GM12878 (cell line): Measurements from ENCODE around the gene AGRN. TPM values are rescaled to one million over a fixed set of nuclear protein-coding genes. Genes with fewer than 3 reads are reported as not detected.
"Not testable (repeated sequence)": the region's sequence is repeated elsewhere in the genome, so short reads cannot be mapped to it uniquely, and the experiment has no call there.

ENCODE experiments used
- ATAC-seq: fragments of 200-7000 bp; cut with Tn5 transposase; 3 replicates; pipeline ENCODE4 v1.9.1; 2020; ENCODE audit warnings: mild to moderate bottlenecking, moderate library complexity
- BruUV-seq: library from RNA; stranded (reverse); fragments of 400-500 nt; replicated peaks from 2 replicates; lab custom pipeline; 2021; lab: Mats Ljungman, UMichigan
- CTCF ChIA-PET: fragments of 300-600 bp; sonication (Branson Sonifier 250); formaldehyde crosslinking; extraction: SDS; loops from one replicate; lab custom pipeline; 2021; ENCODE audit warnings: inconsistent platforms; lab: Yijun Ruan, JAX
- POLR2A ChIA-PET: fragments of 350-600 bp; formaldehyde crosslinking; extraction: SDS; loops from one replicate; lab custom pipeline; 2021; ENCODE audit warnings: inconsistent platforms; lab: Charles Lee
- RAD21 ChIA-PET: fragments of 300-600 bp; sonication (Branson Sonifier 250); formaldehyde crosslinking; loops from one replicate; lab custom pipeline; 2023; ENCODE audit warnings: antibody characterized with exemption; ENCODE audit not compliant: unreplicated experiment; lab: Charles Lee
- SMC1A ChIA-PET: fragments of 300-600 bp; sonication (Branson Sonifier 250); formaldehyde crosslinking; loops from one replicate; lab custom pipeline; 2023; ENCODE audit not compliant: unreplicated experiment, uncharacterized antibody; lab: Charles Lee
- DNase-seq: peaks from one replicate; pipeline ENCODE4 v3.0.0-alpha.2; 2011; ENCODE audit warnings: low read depth, low spot score
- FAIRE-seq: peaks from 3 replicates; lab custom pipeline; 2011; peaks lifted over from hg19 to GRCh38; lab: Jason Lieb, UNC
- H2AFZ ChIP-seq: 2 replicates; pipeline ENCODE4 v1.6.0; 2011; ENCODE audit warnings: low read depth, low read length, control low read depth; ENCODE audit not compliant: control insufficient read depth
- H3K27ac ChIP-seq: 2 replicates; pipeline ENCODE4 v1.5.1; 2011; ENCODE audit warnings: control low read depth; ENCODE audit not compliant: control insufficient read depth, insufficient read depth
- H3K27me3 ChIP-seq, 2 experiments: replicated peaks in 1 of 2; 2 replicates each; pipeline versions ENCODE4 v1.6.0 to v1.6.1; 2011; ENCODE audit warnings: low read length in 1 of 2; ENCODE audit not compliant: control insufficient read depth in 2 of 2, insufficient read depth in 2 of 2
- H3K36me3 ChIP-seq, 2 experiments: 2 replicates each; pipeline ENCODE4 v1.5.1; 2011; ENCODE audit warnings: low read length in 1 of 2; ENCODE audit not compliant: control insufficient read depth in 2 of 2, insufficient read depth in 2 of 2
- H3K4me1 ChIP-seq: 2 replicates; pipeline ENCODE4 v1.6.1; 2011; ENCODE audit warnings: mild to moderate bottlenecking, low read length, moderate library complexity, mixed read lengths; ENCODE audit not compliant: control insufficient read depth, insufficient read depth
- H3K4me2 ChIP-seq: 2 replicates; pipeline ENCODE4 v1.6.0; 2011; ENCODE audit warnings: control low read depth; ENCODE audit not compliant: control insufficient read depth, insufficient read depth
- H3K4me3 ChIP-seq: fragments of 200-600 bp; sonication (generic); 2 replicates; pipeline ENCODE4 v1.5.1; 2016
- H3K79me2 ChIP-seq: 2 replicates; pipeline ENCODE4 v1.6.0; 2011; ENCODE audit warnings: low read length; ENCODE audit not compliant: control insufficient read depth, insufficient read depth
- H3K9ac ChIP-seq: 2 replicates; pipeline ENCODE4 v1.8.0; 2011; ENCODE audit warnings: low read length, control low read depth, mixed read lengths; ENCODE audit not compliant: control insufficient read depth, insufficient read depth
- H3K9me3 ChIP-seq: replicated peaks from 3 replicates; pipeline ENCODE4 v1.5.1; 2011; ENCODE audit warnings: mild to moderate bottlenecking, low read length; ENCODE audit not compliant: control insufficient read depth, insufficient read depth
- H4K20me1 ChIP-seq: 2 replicates; pipeline ENCODE4 v1.6.0; 2011; ENCODE audit not compliant: control insufficient read depth, insufficient read depth
- BHLHE40 ChIP-seq, 2 experiments: fragments of 450-650 bp in 1 of 2; IDR thresholded peaks; 2 replicates each; pipeline ENCODE4 v1.6.1; 2011 to 2017; ENCODE audit warnings: low read depth in 2 of 2, borderline replicate concordance in 1 of 2, improper control_type of control experiment in 1 of 2, low read length in 1 of 2, mild to moderate bottlenecking in 1 of 2
- E4F1 ChIP-seq: fragments of 450-650 bp; IDR thresholded peaks from 2 replicates; pipeline ENCODE4 v1.6.1; 2018; ENCODE audit warnings: borderline replicate concordance, mild to moderate bottlenecking; ENCODE audit not compliant: partially characterized antibody
- MLLT1 ChIP-seq: fragments of 450-650 bp; IDR thresholded peaks from 2 replicates; pipeline ENCODE4 v1.6.1; 2016; ENCODE audit warnings: mild to moderate bottlenecking
- RAD51 ChIP-seq: fragments of 450-650 bp; IDR thresholded peaks from 2 replicates; pipeline ENCODE4 v1.6.1; 2016; ENCODE audit warnings: moderate library complexity, mild to moderate bottlenecking, inconsistent platforms
- WGBS: methylation state at CpG from one replicate; pipeline ENCODE4 v1.1.6; 2016; ENCODE audit warnings: low lambda C conversion rate; ENCODE audit not compliant: insufficient replicate concordance, insufficient coverage; ENCODE audit errors: missing lambda C conversion rate; 5-methylcytosine and 5-hydroxymethylcytosine counted together
- in situ Hi-C: fragments of 300-500 bp; cut with MboI; formaldehyde crosslinking; loops from 9 replicates; pipeline ENCODE4 v1.14.3; 2018; ENCODE audit warnings: mixed read lengths
- intact Hi-C: fragments of 100-400 bp; cut with micrococcal nuclease; formaldehyde crosslinking; loops from one replicate; pipeline ENCODE4 v1.14.2; 2022; ENCODE audit not compliant: unreplicated experiment
- polyA plus RNA-seq, 11 experiments: library from polyadenylated mRNA; depleted of rRNA in 4 of 11; unstranded in 6 of 11; stranded (reverse) in 5 of 11; fragments of >200 nt; fragmentation: Nextera tagmentation in 4 of 11; fragmentation: Illumina TruSeq in 1 of 11; extraction: Ambion mirVana in 4 of 11; extraction: Trizol in 1 of 11; gene quantifications; 1 replicate in 1 of 11; 2 replicates in 10 of 11; pipeline versions ENCODE4 v1.2.1 to v1.2.3, GENCODE V29; 2011 to 2016; ENCODE audit warnings: inconsistent platforms in 2 of 11, missing spikeins in 2 of 11, low read depth in 1 of 11
- total RNA-seq, 4 experiments: library from RNA; depleted of rRNA in 3 of 4; stranded (reverse); fragments of >200 nt in 3 of 4; fragmentation: Illumina TruSeq in 1 of 4; extraction: Trizol in 1 of 4; gene quantifications; 2 replicates each; pipeline versions ENCODE4 v1.2.1 to v1.2.3, GENCODE V29; 2013 to 2021

AGRN gene
- total and polyA plus RNA-seq, 10 of the 15 experiments (the other 5 are each of a cell fraction or from before 2014, with no cell fraction given), result 0.02 to 41.8 (median 4.1) TPM

- intact Hi-C loops, H3K27me3 ChIP-seq, FAIRE-seq, H3K4me3 ChIP-seq, H3K9me3 ChIP-seq, H2AFZ ChIP-seq, H3K79me2 ChIP-seq, H4K20me1 ChIP-seq, in situ Hi-C loops, H3K27ac ChIP-seq, DNase-seq, H3K36me3 ChIP-seq, H3K9ac ChIP-seq, H3K4me2 ChIP-seq, BruUV-seq: not testable (repeated sequence)
- SMC1A ChIA-PET, result interaction anchor here (1.0 to 1.3 kb wide), 2 partner anchors 48 to 73 kb away, joined by 3 to 4 read pairs; no protein-coding TSS in a partner anchor
- 82% methylated on average over 6 of the region's 6 CpGs for WGBS
- peaks cover 20% of the 10 kb centered on the region for H3K4me1 ChIP-seq
- RAD21 ChIA-PET, result interaction anchor here (1.7 kb wide), 1 partner anchor 11 kb away, joined by 6 read pairs; no protein-coding TSS in a partner anchor
- POLR2A ChIA-PET, result interaction anchor here (1.3 to 2.4 kb wide), 4 partner anchors 10 to 73 kb away, joined by 3 to 10 read pairs (median 4); no protein-coding TSS in a partner anchor
- CTCF ChIA-PET, result interaction anchor here (1.3 to 4.7 kb wide), 5 partner anchors 8 to 72 kb away, joined by 3 to 34 read pairs (median 15); partner anchors contain the start of gene ISG15
- peak; percentile 55 for ATAC-seq
- TF ChIP-seq RAD51, result 0 out of 2 replicates have a peak, but pooled peaks have one; percentile 57
- peak in 1 of 2 experiments; percentile 73; a peak in 2 of 4 replicates for TF ChIP-seq BHLHE40 (IDR thresholded peaks at IDR 0.05; ENCODE audit: borderline replicate concordance in 1 of 2, low read depth in 2 of 2, low read length in 1 of 2)
Measured at GRCh38 chr1:991275-991674, 28.6 kb upstream of the AGRN start.

GRCh38 chr1:991895-992294, 28.0 kb upstream of the AGRN start:
- no TSS peak for BruUV-seq
- no peak overlapping the region for H2AFZ ChIP-seq
- ChIA-PET POLR2A (interaction anchor here (0.8 to 2.4 kb wide), 8 partner anchors 10 to 72 kb away, joined by 3 to 11 read pairs (median 4); partner anchors contain the start of gene ISG15), SMC1A (interaction anchor here (1.0 to 2.2 kb wide), 6 partner anchors 10 to 73 kb away, joined by 3 to 8 read pairs (median 4); partner anchors contain the start of gene ISG15), RAD21 (interaction anchor here (0.6 to 1.7 kb wide), 7 partner anchors 9 to 86 kb away, joined by 3 to 7 read pairs (median 3); partner anchors contain the start of genes AGRN and ISG15), CTCF (interaction anchor here (1.0 to 4.7 kb wide), 8 partner anchors 8 to 72 kb away, joined by 3 to 34 read pairs (median 6); partner anchors contain the start of gene ISG15)
- no peaks in the 10 kb centered on the region for H3K79me2 ChIP-seq
- peaks cover 20% of the 10 kb centered on the region for H3K4me1 ChIP-seq
- intact Hi-C loops, result no loop called here
- no peak for DNase-seq
- in situ Hi-C loops, result no loop called here
- H3K4me3 ChIP-seq, result no peak overlapping the region
- H3K36me3 ChIP-seq, result no peaks in the 10 kb centered on the region
- no peak overlapping the region for H3K9ac ChIP-seq
- no peaks in the 10 kb centered on the region for H3K27me3 ChIP-seq
- H3K27ac ChIP-seq, result no peak overlapping the region
- WGBS, result 80% methylated on average over 10 of the region's 10 CpGs
- ATAC-seq, result no peak
- no peaks in the 10 kb centered on the region for H4K20me1 ChIP-seq
- no peak for FAIRE-seq
- no peak overlapping the region for H3K4me2 ChIP-seq
- TF ChIP-seq MLLT1 (peak; percentile 62; the same call in 1 of the 2 replicates), E4F1 (no peak)
- peaks cover 3% of the 10 kb centered on the region; the same call in 2 of the 3 replicates for H3K9me3 ChIP-seq
